Activated T-cell treated with anti-CD3 and anti-CD28 coated beads, Interleukin-2, amount 50 U/mL, for 4 hours (primary cell): ENCODE results near the gene GREM2. TPM values are rescaled to one million over a fixed set of nuclear protein-coding genes. Genes with fewer than 3 reads are reported as not detected.

Experiments
- ATAC-seq, 2 donors: fragments of 200-7000 bp; cut with Tn5 transposase; one replicate each; pipeline ENCODE4 v1.10.0; 2021
- DNase-seq: peaks from one replicate; pipeline ENCODE4 v3.0.0-alpha.2; 2020
- H3K27me3 Mint-ChIP-seq: one replicate; pipeline ENCODE4 v1.8.0; 2021; ENCODE audit warnings: low read depth, mixed read lengths
- H3K36me3 Mint-ChIP-seq: one replicate; pipeline ENCODE4 v1.8.0; 2022; ENCODE audit warnings: mixed read lengths; ENCODE audit not compliant: insufficient read depth
- H3K4me1 Mint-ChIP-seq: one replicate; pipeline ENCODE4 v1.8.0; 2021; ENCODE audit warnings: low read depth, mixed read lengths
- H3K4me3 Mint-ChIP-seq: one replicate; pipeline ENCODE4 v1.8.0; 2021; ENCODE audit warnings: mild to moderate bottlenecking, moderate library complexity, mixed read lengths
- H3K9me3 Mint-ChIP-seq: one replicate; pipeline ENCODE4 v1.8.0; 2021; ENCODE audit warnings: mixed read lengths
- total RNA-seq, 3 donors: library from RNA; stranded (reverse); gene quantifications; one replicate each; pipeline ENCODE4 v1.2.1, GENCODE V29; 2021

The GREM2 gene
- total RNA-seq, 3 donors from 2014 or later, result not detected

DNA sequence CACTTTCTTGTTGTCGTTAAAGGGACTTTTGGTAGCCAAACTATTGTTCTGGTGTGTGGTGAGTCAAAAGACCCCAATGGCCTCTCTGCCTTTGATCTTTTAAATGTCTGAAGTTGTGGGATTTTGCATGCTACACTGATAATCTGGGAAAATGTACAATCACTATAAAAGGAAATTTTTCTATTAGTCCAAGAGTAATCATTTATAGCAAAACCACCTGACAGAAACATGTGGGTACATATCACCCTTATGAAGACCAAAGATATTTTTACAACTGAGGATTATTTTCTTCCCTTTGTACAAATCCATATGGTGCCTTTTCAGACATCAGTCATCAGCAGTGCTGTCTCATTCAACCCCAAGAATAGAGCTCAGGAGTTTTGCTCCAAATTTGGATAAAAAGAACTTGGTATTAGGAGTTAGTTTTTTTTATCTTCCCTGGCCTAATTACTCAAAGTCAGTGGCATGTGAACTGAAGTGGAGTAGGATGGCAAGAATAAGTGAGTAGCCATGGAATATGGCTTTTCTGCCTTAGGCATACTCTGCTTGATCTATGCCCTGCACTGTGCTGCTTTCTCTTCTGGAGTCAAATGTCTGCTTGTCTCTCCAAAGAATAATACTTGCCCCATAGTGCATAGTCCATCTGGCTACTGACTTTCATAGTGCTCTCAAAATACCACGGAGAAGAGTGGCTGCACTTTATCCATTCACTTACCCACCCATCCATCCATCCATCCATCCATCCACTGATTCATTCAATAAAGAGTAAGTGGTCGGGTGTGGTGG is 13.5 kb downstream of the GREM2 start:
- Mint-ChIP-seq H3K36me3 (no peaks in the 10 kb centered on the region), H3K27me3 (no peaks in the 10 kb centered on the region), H3K9me3 (no peaks in the 10 kb centered on the region), H3K4me3 (no peak overlapping the region), H3K4me1 (no peaks in the 10 kb centered on the region)
- ATAC-seq (no peak), DNase-seq (no peak)

DNA sequence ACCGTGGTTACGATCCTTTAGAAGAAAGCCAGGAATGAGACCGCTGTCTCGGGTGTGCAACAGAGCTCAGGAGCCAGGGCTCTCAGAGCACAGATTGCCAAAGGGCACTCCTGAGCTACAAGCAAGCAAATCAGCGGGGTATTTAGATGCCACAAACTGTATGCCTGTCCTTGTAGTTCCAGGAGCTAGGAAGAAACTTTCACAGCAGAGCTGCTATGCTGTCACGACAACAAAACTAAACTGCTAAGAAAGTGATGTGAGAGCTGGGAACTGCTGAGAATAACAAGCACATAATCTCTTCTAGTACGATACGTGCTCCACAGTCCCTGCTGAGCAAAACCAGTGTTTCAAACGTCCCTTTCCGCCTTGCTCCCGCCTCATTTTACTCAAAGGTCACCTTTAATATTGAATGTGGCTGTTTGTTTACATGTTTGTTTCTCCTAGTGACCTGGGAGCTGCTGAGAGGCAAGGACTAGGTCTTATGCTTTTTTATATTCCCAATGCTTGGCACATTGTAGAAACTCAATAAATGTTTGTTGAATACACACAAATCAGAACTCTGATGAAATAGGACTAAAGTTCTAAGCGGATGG is 14.7 kb downstream of the GREM2 start:
- Mint-ChIP-seq H3K4me3 (no peak overlapping the region), H3K27me3 (no peaks in the 10 kb centered on the region), H3K9me3 (no peaks in the 10 kb centered on the region), H3K4me1 (no peaks in the 10 kb centered on the region), H3K36me3 (no peaks in the 10 kb centered on the region)
- no peak for DNase-seq
- no peak for ATAC-seq

DNA sequence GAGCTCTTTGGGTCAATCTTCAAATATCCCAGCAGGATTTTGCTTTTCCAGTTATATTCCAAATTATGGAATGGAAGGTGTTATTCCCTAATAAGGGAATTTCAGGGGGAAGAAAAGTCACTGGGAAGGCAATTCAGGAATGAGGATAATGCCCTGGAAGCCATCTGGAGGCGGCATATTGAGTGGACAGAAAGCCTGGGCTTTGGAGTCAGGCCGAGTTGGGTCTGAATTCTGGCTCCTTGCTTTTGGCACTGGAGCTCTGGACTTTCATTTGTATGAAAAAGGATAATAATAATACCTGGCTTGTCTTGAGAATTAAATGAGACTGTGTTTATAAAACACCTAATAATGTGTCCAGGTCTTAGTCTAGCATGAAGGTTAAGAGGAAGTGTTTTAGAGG is 16.5 kb downstream of the GREM2 start:
- Mint-ChIP-seq H3K4me3 (no peak overlapping the region), H3K36me3 (no peaks in the 10 kb centered on the region), H3K4me1 (no peaks in the 10 kb centered on the region), H3K9me3 (no peaks in the 10 kb centered on the region), H3K27me3 (no peaks in the 10 kb centered on the region)
- DNase-seq (no peak), ATAC-seq (no peak)

DNA sequence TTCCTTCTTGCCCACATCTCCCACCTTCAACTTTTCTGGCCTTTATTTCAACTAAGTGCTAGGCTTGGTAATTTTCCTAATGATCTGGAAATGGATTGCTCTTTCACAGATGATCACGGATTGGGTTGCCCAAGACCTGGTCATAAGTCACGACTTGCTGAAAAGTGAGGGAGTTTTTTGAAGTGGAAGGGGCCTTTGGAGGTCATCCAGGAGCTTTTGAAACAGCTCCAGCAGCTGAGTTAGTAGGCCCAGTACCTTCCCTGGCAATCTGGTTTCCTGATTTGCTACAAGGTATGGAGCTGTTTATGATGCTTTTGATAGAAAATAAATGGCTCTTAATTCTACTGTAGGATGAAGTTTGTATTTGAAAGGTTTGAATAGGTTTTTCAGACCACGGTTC is 20.4 kb downstream of the GREM2 start:
- DNase-seq, result no peak
- no peak for ATAC-seq
- H3K9me3 Mint-ChIP-seq, result no peaks in the 10 kb centered on the region
- no peak overlapping the region for H3K4me3 Mint-ChIP-seq
- no peaks in the 10 kb centered on the region for H3K27me3 Mint-ChIP-seq
- H3K4me1 Mint-ChIP-seq, result no peaks in the 10 kb centered on the region
- no peaks in the 10 kb centered on the region for H3K36me3 Mint-ChIP-seq

DNA sequence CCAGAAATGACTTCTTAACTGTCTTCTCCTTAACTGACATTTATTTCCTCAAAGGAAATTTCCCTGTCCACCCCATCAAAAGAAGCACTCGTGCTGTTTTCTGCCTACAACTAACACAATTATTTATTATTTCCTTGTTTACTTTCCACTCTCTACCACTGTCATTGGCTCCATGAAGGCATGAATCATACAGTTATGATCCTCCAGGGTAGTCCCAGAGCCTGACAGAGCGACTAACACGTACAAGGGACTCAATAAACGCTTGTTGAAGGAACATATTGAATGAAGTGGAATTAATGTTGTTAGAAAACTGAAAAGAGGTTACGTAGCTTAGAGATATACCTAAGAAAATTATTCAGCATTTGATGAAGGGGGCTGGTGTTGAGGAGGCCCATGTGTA is 20.9 kb downstream of the GREM2 start:
- peaks cover 3% of the 10 kb centered on the region for H3K4me1 Mint-ChIP-seq
- H3K27me3 Mint-ChIP-seq, result no peaks in the 10 kb centered on the region
- no peak overlapping the region for H3K4me3 Mint-ChIP-seq
- no peaks in the 10 kb centered on the region for H3K36me3 Mint-ChIP-seq
- DNase-seq, result no peak
- H3K9me3 Mint-ChIP-seq, result no peaks in the 10 kb centered on the region
- no peak for ATAC-seq

DNA sequence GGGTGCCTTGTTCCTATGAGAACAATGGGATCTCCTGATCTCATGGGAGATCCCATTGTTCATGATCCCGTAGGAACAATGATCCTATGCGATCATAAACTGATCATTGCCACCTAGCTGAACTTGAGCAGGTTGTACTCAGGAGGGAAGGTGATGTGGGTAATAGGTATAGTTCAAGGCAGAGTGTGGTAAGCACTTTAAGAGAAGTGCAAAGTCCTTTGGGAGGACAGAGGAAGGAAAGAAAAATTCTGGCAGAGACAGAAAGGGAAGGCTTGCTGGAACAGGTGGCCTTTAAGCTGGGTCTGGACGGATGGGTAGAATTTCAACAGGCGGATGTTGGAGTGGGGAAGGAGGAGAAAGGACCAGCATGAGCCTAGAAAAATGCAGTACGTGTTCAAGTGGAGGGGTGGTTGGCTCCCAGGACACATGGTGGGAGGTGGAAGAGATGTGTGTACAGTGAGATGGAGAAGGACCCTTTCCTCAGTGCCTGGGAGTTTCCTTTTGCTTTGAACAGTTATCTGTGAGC is 22.3 kb downstream of the GREM2 start:
- no peak for ATAC-seq
- DNase-seq, result no peak
- H3K27me3 Mint-ChIP-seq, result no peaks in the 10 kb centered on the region
- H3K36me3 Mint-ChIP-seq, result no peaks in the 10 kb centered on the region
- H3K9me3 Mint-ChIP-seq, result no peaks in the 10 kb centered on the region
- no peak overlapping the region for H3K4me3 Mint-ChIP-seq
- H3K4me1 Mint-ChIP-seq, result peaks cover 3% of the 10 kb centered on the region

DNA sequence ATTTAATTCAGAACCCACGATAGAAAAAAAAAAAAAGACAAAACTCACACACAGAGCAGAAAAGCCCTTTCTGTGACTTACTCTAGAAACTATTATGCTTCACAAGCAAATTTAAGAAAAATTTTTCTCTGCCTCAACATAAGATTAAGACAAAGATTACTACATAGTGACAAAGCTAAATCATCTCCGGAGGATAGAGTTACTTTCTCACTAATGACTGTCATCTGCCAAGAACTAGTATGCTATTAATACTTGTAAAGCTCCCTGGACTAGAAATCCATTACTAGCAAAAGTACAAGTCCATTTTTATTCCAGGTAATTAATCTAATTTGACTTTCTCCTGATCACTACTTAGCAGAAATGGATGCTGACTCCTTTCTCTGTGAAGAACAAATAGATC is 25.9 kb downstream of the GREM2 start:
- ATAC-seq, result no peak
- no peak for DNase-seq
- Mint-ChIP-seq H3K4me3 (no peak overlapping the region), H3K9me3 (no peaks in the 10 kb centered on the region), H3K36me3 (no peaks in the 10 kb centered on the region), H3K27me3 (no peaks in the 10 kb centered on the region), H3K4me1 (peaks cover 3% of the 10 kb centered on the region)

DNA sequence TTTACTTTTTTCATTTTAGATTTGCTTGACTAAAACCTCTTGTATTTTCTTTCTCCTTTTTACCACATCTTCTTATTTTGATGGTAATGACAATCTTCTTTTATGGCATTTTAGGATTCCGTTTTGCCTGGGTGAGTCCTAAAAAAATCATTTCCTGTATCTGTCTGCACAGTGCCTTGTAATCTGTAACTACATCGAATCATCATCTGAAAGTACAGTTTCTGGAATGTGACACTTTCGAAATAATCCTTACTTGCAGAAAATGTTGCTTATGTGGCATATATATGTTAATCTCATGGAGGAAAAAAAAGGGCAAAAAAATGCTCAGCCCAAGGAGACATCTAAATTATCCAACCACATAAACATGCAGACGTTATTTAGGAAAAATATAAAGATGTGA is 29.0 kb downstream of the GREM2 start:
- Mint-ChIP-seq H3K27me3 (no peaks in the 10 kb centered on the region), H3K9me3 (no peaks in the 10 kb centered on the region), H3K4me3 (no peak overlapping the region), H3K4me1 (peaks cover 3% of the 10 kb centered on the region), H3K36me3 (no peaks in the 10 kb centered on the region)
- ATAC-seq (no peak), DNase-seq (no peak)

DNA sequence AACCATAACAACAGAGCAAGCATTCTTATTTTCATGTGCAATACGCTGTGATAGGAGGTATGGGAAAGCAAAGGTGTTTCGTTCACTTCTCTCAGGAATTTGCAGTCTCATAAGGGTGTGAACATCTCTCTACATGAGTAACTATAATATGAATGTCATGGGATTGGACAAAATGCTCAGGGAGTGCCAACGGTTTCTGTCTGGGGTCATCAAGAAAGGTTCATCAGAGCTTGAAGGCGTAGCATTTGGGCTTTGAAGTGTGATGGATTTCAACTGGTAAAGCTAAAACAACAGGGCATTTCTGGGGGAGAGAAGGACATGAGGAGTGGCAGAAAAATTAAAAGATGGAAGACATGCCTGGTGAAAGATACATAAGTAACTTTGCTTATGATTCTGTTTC is 32.4 kb downstream of the GREM2 start:
- Mint-ChIP-seq H3K36me3 (no peaks in the 10 kb centered on the region), H3K9me3 (peaks cover under 1% of the 10 kb centered on the region), H3K4me3 (no peak overlapping the region), H3K27me3 (no peaks in the 10 kb centered on the region), H3K4me1 (peaks cover 19% of the 10 kb centered on the region)
- ATAC-seq (no peak), DNase-seq (no peak)

DNA sequence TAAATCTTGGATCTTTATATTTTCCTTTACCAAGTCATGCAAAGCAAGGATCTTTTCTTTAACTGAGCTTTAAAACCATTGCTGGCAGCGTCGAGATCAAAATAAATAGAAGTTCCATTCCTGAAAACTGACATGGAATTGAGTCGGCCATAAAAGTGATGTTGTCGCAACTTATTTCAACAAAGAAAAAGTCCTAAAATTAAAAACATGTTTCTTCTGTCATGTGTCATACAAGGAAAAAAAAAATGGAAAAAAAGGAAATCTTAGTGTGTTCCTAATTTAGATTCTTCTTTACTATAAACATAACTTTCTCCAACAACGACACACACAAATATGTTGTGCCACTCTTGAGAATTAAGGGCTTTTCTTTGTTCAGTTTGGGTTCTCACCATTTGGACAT is 34.9 kb downstream of the GREM2 start:
- Mint-ChIP-seq H3K4me3 (no peak overlapping the region), H3K9me3 (peaks cover 5% of the 10 kb centered on the region), H3K27me3 (no peaks in the 10 kb centered on the region), H3K36me3 (no peaks in the 10 kb centered on the region), H3K4me1 (peaks cover 23% of the 10 kb centered on the region)
- DNase-seq, result no peak
- no peak for ATAC-seq

DNA sequence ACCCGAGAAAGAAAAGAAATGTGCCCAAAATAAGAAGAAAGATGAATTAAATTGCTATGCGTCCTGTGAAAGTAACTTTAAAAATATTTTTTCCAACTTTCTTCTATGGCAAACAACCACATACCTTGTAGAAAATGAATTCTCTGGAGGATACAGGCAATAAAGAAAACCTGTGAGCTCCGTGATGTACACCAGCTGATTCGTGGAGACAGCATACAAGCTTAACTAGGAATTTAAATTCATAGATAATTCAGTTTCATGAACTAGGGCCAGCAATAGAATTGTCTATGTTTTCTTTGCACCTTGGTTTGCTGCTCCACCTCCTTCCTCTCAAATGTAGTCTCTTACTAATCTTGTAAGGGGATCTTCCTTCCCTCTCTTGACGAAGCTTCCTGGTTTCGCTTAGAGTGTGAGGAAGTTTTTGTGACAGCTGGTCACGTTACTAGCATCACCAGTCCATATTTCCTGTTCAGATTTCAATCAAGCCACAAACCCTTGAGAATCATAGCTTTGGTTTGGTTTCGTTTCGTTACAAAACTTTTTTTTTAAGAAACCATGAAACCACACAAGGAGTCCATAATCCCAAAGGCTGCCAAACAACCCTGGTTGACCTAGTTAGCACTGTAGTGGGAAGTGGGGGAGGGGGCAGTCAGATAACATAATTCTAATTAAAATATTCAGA is 35.8 kb downstream of the GREM2 start:
- peak overlapping the region; percentile 53 for H3K4me3 Mint-ChIP-seq
- ATAC-seq (peak; percentile 82 to 90), DNase-seq (no peak)
- H3K36me3 Mint-ChIP-seq, result no peaks in the 10 kb centered on the region
- H3K9me3 Mint-ChIP-seq, result peaks cover 5% of the 10 kb centered on the region
- no peaks in the 10 kb centered on the region for H3K27me3 Mint-ChIP-seq
- peaks cover 23% of the 10 kb centered on the region for H3K4me1 Mint-ChIP-seq

DNA sequence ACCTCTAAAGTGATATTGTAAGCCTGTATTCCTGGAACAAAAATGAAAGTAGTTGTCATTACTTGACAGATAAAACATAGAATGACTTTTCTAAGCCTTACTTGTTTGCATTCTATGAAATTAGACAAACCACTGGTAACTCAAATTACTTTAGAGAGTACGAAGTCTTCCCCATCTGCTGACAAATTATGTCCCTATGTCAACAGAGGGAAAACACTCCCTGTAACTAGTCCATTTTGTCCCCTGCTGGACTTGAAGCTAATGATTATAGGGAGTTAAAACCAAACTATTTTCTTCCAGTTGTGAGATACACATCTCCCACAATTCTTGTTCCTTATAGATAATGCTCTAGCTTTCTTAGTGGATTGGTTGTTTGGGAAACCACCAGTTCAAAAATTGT is 39.6 kb downstream of the GREM2 start:
- H3K4me3 Mint-ChIP-seq, result no peak overlapping the region
- no peaks in the 10 kb centered on the region for H3K27me3 Mint-ChIP-seq
- ATAC-seq (no peak), DNase-seq (no peak)
- H3K36me3 Mint-ChIP-seq, result no peaks in the 10 kb centered on the region
- H3K4me1 Mint-ChIP-seq, result peaks cover 22% of the 10 kb centered on the region
- peaks cover 5% of the 10 kb centered on the region for H3K9me3 Mint-ChIP-seq

DNA sequence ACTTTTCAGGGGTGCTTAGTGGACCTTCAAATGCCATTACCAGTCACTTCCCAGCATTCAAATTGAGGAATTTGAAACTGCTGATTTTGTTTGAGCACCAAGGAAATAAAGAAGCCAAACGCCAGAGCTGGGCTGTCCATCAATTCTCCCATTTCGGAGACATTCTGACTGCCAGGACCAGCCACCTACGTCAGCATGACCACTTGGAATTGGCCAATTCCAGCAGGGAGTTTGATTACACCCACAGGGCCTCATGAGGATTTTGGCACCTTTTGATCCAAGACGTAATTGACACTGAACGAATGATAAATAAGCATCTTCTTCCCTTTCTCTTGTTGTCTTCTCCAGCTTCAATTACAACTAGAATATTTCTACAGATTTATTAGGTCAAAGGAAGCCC is 40.2 kb downstream of the GREM2 start:
- Mint-ChIP-seq H3K36me3 (no peaks in the 10 kb centered on the region), H3K9me3 (peaks cover 5% of the 10 kb centered on the region), H3K4me1 (peaks cover 17% of the 10 kb centered on the region), H3K4me3 (no peak overlapping the region), H3K27me3 (no peaks in the 10 kb centered on the region)
- DNase-seq, result no peak
- ATAC-seq, result no peak

DNA sequence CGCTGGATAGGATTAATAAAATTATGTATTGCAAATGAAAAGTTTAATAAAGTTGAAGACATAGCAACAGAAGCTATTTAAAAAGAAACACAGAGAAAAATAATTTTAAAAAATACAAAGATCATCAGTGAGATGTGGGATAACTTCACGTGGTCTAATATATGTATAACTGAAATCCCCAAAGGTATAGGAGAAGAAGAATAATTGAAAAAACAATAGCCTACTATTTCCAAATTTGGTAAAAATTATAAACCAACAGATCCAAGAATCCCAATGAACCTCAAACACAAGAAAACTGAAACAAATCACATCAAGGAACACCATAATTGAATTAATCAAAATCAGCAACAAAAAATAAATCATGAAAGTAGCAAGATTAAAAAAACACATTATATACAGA is 44.9 kb downstream of the GREM2 start:
- no peak for ATAC-seq
- H3K4me3 Mint-ChIP-seq, result no peak overlapping the region
- no peaks in the 10 kb centered on the region for H3K4me1 Mint-ChIP-seq
- H3K9me3 Mint-ChIP-seq, result no peaks in the 10 kb centered on the region
- peaks cover 5% of the 10 kb centered on the region for H3K36me3 Mint-ChIP-seq
- DNase-seq, result no peak
- H3K27me3 Mint-ChIP-seq, result no peaks in the 10 kb centered on the region

DNA sequence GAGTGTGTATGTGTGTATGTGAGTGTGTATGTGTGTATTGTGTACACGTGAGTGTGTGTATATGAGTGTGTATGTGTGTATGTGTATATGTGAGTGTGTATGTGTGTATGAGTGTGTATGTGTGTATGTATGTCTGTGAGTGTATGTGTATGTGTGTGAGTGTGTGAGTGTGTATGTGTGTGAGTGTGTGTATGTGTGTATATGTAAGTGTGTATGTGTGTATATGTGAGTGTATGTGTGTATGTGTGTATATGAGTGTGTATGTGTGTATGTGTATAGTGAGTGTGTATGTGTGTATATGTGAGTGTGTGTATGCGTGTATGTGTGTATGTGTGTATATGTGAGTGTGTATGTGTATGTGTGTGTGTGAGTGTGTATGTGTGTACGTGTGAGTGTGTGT is 49.2 kb downstream of the GREM2 start:
- DNase-seq, result no peak
- Mint-ChIP-seq H3K9me3 (peaks cover 3% of the 10 kb centered on the region), H3K36me3 (peaks cover 5% of the 10 kb centered on the region), H3K4me1 (no peaks in the 10 kb centered on the region), H3K4me3 (no peak overlapping the region), H3K27me3 (no peaks in the 10 kb centered on the region)
- ATAC-seq, result no peak
